ENCODE data around the gene UNC13B.
"Not testable (repeated sequence)": the region's sequence is repeated elsewhere in the genome, so short reads cannot be mapped to it uniquely, and the experiment has no call there.

The UNC13B gene

DNA sequence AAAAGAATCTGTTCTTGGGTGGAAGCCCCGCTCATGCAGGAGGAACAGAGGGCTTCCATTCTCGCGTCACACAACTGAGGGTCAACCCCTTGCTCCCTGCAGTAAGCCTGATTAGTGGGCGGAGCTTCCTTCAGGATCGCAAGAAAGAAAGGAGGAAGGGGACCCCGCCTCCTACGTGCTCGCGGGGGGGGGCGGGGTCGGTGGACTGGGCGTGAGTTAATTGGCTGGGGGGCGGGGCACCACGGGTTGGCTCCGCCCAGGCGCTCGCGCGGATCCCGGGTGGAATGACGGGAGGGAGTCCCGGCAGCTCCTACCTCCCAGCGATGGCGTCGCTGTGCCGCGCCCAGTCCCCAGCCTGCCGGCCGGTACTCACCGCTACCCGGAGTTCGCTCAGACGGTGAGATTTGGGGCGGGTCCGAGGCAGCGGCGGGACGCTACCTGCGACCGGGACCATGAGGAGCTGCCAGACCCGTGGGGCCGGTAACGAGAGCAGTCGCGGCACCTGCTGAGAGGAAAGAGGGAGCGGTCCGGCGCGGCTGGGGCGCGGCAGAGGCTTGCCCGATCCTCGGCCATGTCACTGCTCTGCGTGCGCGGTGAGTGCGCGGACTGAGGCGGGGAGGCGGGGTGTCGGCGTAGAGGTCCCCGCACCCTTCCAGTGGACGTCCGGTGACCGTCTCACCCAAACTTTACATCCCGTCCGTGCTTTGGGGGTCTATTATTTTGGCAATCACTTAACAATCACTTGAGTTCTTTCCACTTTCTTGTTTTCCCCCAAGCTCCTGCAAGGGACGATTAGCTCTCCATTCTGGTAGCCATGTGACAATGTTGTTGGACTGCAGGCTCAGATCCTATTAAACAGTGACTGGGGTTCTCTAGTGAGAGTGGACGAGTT is at the start of gene UNC13B:
TSS of gene UNC13B (plus strand) at position 297 of the 892 bp plus-strand sequence. CDS start at position 572, 275 bp downstream.
- Mint-ChIP-seq H3K27me3 (no peaks in the 10 kb centered on the region), H3K9me3 (ENCODE audit: low read depth) (no peaks in the 10 kb centered on the region), H3K36me3 (no peaks in the 10 kb centered on the region), H3K4me3 (peak within 1 kb of the TSS; percentile 95), H3K4me1 (ENCODE audit: low read depth) (peaks cover 28% of the 10 kb centered on the region), H3K27ac (no peak within 1 kb of the TSS)

DNA sequence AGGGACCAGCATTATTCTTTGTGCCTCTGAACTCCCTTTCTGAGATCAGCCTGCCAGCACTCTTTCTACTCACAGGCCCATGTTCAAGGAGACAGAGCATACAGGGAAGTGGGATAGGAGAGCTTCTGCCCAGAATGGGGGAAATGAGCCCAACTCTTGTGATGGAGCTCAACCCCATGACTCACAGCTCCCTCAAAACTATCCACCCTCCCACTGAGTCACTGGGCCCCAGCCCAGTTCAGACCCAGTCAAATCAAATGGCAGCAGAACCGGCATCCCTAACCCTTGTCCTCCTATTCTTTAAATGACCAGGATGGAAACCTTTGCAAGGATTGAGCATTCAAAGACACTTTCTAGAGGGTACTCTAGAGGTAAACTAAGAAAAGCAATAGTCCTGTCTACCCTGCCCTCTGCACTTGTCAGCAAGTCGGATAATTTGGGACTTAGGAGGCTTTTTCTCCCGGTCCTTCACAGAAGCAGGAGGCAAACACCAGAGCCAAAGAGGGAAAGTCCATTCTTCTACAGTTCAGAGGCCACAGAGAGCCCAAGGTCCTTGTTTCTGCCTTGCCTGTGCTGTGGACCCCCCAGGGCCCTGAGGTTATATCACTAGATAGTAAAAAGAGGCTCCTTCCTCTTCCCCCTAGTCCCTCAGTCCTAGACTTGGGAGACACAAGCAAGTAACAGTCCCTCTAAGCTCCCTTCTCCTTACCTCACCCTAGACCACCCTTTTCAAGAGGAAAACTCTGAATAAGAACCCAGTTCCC is 49.4 kb upstream of the UNC13B start:
- Mint-ChIP-seq H3K9me3 (ENCODE audit: low read depth) (no peaks in the 10 kb centered on the region), H3K4me1 (ENCODE audit: low read depth) (peaks cover 62% of the 10 kb centered on the region), H3K36me3 (no peaks in the 10 kb centered on the region), H3K27ac (peak overlapping the region; percentile 81), H3K27me3 (no peaks in the 10 kb centered on the region), H3K4me3 (peak overlapping the region; percentile 81)

- Mint-ChIP-seq H3K9me3 (ENCODE audit: low read depth) (no peaks in the 10 kb centered on the region), H3K4me3 (peak overlapping the region; percentile 91), H3K4me1 (ENCODE audit: low read depth) (peaks cover 62% of the 10 kb centered on the region), H3K36me3 (no peaks in the 10 kb centered on the region), H3K27ac (peak overlapping the region; percentile 77), H3K27me3 (no peaks in the 10 kb centered on the region)
Observed at GRCh38 chr9:35114113-35114839, 47.5 kb upstream of the UNC13B start.

- H3K4me3 Mint-ChIP-seq: peak overlapping the region; percentile 91
- H3K4me1 Mint-ChIP-seq (ENCODE audit: low read depth): peaks cover 56% of the 10 kb centered on the region
- H3K9me3 Mint-ChIP-seq (ENCODE audit: low read depth): no peaks in the 10 kb centered on the region
- peak overlapping the region; percentile 50 for H3K27ac Mint-ChIP-seq
- no peaks in the 10 kb centered on the region for H3K27me3 Mint-ChIP-seq
- H3K36me3 Mint-ChIP-seq: no peaks in the 10 kb centered on the region
Observed at GRCh38 chr9:35114840-35115628, 46.8 kb upstream of the UNC13B start.

DNA sequence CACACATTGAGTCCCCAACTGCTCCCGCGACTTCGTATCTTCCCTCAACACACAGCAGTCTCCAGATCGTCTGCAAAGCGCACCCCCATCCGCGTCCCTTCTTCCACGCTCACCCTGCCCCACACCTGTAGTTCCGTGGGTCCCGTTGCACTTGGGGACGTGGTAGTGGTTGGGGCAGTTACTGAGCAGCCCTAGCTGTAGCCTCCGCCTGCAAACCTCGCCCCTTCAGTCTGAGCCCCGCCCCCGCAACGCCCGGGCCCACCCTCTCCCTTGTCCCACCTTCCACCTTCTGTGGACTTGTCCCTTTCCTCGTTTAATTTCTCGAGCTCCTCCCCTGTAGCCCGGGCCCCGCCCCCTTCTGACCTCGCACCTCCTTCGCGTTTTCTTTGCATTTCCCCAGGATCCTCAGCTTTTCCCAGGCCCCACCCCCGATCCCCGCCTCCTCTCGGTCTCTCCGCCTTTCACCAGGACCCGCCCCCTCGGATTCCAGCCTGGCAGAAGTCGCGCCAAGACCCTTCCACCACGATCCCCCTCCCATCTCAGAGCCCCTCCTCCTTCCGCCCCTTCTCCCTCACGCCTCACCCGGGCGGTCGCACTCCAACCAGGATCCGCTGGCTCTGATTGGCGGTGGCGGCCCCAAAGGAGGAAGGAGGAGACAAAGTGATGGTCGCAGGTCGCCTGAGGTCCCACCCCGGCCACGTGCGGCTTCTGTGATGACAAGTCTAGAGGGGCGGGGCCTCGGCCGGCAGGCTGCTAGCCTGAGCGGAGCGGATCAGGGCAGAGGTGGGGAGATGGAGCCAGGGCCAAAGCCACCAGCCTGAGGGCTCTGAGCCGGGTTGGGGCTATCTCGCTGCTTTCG is 45.9 kb upstream of the UNC13B start, which contains the start of gene ATOSB:
TSS of gene ATOSB (minus strand) at position 183 of the 859 bp plus-strand sequence. CDS start 7,588 bp downstream, outside the sequence.
- Mint-ChIP-seq H3K36me3 (no peaks in the 10 kb centered on the region), H3K27me3 (no peaks in the 10 kb centered on the region), H3K9me3 (ENCODE audit: low read depth) (no peaks in the 10 kb centered on the region), H3K4me1 (ENCODE audit: low read depth) (peaks cover 49% of the 10 kb centered on the region), H3K4me3 (peak within 1 kb of the TSS; percentile 91), H3K27ac (peak within 1 kb of the TSS; percentile 88)

DNA sequence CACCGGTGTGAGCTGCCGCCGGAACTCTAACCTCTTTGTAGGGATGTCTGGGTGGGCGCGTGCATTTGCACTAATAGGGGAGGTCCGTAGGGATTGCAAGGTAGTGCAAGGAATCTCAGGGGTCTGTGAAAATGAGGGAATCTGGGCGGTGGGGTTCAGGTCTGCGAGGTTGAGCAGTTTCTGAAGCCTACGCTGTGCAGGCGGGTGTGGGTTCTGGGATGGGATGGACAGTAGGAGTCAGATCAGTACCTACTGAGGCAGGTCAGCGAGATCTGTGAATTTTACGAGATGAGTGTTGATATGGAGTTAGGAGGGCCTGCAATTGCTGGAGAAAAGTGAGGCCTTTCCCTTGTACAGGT is 45.3 kb upstream of the UNC13B start:
- no peaks in the 10 kb centered on the region for H3K27me3 Mint-ChIP-seq
- peak overlapping the region; percentile 88 for H3K27ac Mint-ChIP-seq
- peak overlapping the region; percentile 91 for H3K4me3 Mint-ChIP-seq
- no peaks in the 10 kb centered on the region for H3K36me3 Mint-ChIP-seq
- peaks cover 46% of the 10 kb centered on the region for H3K4me1 Mint-ChIP-seq (ENCODE audit: low read depth)
- no peaks in the 10 kb centered on the region for H3K9me3 Mint-ChIP-seq (ENCODE audit: low read depth)

GRCh38 chr9:35116898-35117551 is 44.8 kb upstream of the UNC13B start:
- Mint-ChIP-seq H3K27ac (peak overlapping the region; percentile 88), H3K36me3 (no peaks in the 10 kb centered on the region), H3K9me3 (ENCODE audit: low read depth) (no peaks in the 10 kb centered on the region), H3K4me3 (peak overlapping the region; percentile 91), H3K4me1 (ENCODE audit: low read depth) (peaks cover 41% of the 10 kb centered on the region), H3K27me3 (no peaks in the 10 kb centered on the region)

- no peaks in the 10 kb centered on the region for H3K36me3 Mint-ChIP-seq
- no peaks in the 10 kb centered on the region for H3K4me1 Mint-ChIP-seq (ENCODE audit: low read depth)
- no peak overlapping the region for H3K27ac Mint-ChIP-seq
- no peaks in the 10 kb centered on the region for H3K27me3 Mint-ChIP-seq
- peaks cover 4% of the 10 kb centered on the region for H3K9me3 Mint-ChIP-seq (ENCODE audit: low read depth)
- no peak overlapping the region for H3K4me3 Mint-ChIP-seq
Observed at GRCh38 chr9:35134920-35135319, 26.9 kb upstream of the UNC13B start.

- H3K4me1 Mint-ChIP-seq (ENCODE audit: low read depth): no peaks in the 10 kb centered on the region
Observed at GRCh38 chr9:35135988-35136387, 25.8 kb upstream of the UNC13B start.

DNA sequence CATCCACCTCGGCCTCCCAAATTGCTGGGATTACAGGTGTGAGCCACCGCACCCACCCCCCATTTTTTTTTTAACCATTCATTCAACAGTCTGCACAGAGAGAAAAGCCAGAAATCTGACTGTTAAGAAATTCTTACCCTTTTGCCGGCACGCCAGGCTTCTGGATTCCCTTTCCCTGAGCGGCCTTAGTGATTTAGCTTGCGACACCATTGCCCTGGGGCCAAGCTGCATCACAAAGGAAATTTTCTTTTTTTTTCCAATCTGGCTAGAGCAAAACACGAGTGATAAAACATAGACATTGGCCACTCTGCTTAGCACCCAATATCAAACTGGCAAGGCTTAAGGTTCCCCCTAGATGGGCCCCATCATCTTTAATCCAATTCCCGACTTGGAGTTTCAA is 24.9 kb upstream of the UNC13B start:
- H3K27me3 Mint-ChIP-seq: no peaks in the 10 kb centered on the region
- no peaks in the 10 kb centered on the region for H3K36me3 Mint-ChIP-seq
- H3K27ac Mint-ChIP-seq: no peak overlapping the region
- H3K4me1 Mint-ChIP-seq (ENCODE audit: low read depth): no peaks in the 10 kb centered on the region
- peaks cover 2% of the 10 kb centered on the region for H3K9me3 Mint-ChIP-seq (ENCODE audit: low read depth)
- H3K4me3 Mint-ChIP-seq: no peak overlapping the region

More at GRCh38 chr9:35135988-35136387, 25.8 kb upstream of the UNC13B start:
- H3K36me3 Mint-ChIP-seq: no peaks in the 10 kb centered on the region
- no peak overlapping the region for H3K4me3 Mint-ChIP-seq
- H3K27ac Mint-ChIP-seq: no peak overlapping the region
- H3K9me3 Mint-ChIP-seq (ENCODE audit: low read depth): peaks cover 4% of the 10 kb centered on the region
- no peaks in the 10 kb centered on the region for H3K27me3 Mint-ChIP-seq

- Mint-ChIP-seq H3K4me3 (no peak overlapping the region), H3K27ac (no peak overlapping the region), H3K9me3 (ENCODE audit: low read depth) (peaks cover 5% of the 10 kb centered on the region), H3K27me3 (no peaks in the 10 kb centered on the region), H3K4me1 (ENCODE audit: low read depth) (no peaks in the 10 kb centered on the region), H3K36me3 (peaks cover 11% of the 10 kb centered on the region)
Observed at GRCh38 chr9:35140093-35140492, 21.7 kb upstream of the UNC13B start.

GRCh38 chr9:35142037-35142436 is 19.8 kb upstream of the UNC13B start:
- peaks cover 7% of the 10 kb centered on the region for H3K9me3 Mint-ChIP-seq (ENCODE audit: low read depth)
- no peaks in the 10 kb centered on the region for H3K4me1 Mint-ChIP-seq (ENCODE audit: low read depth)
- H3K36me3 Mint-ChIP-seq: peaks cover 11% of the 10 kb centered on the region
- no peak overlapping the region for H3K27ac Mint-ChIP-seq
- no peak overlapping the region for H3K4me3 Mint-ChIP-seq
- no peaks in the 10 kb centered on the region for H3K27me3 Mint-ChIP-seq

GRCh38 chr9:35147941-35148563 is 13.8 kb upstream of the UNC13B start:
- Mint-ChIP-seq H3K9me3 (ENCODE audit: low read depth) (peaks cover 29% of the 10 kb centered on the region), H3K36me3 (peaks cover 11% of the 10 kb centered on the region)
- not testable (repeated sequence) for H3K4me1 Mint-ChIP-seq (ENCODE audit: low read depth); H3K27ac Mint-ChIP-seq; H3K4me3 Mint-ChIP-seq; H3K27me3 Mint-ChIP-seq
